GM12878 (cell line): ENCODE measurements around the gene BMP2K. TPM values are rescaled to one million over a fixed set of nuclear protein-coding genes. Genes with fewer than 3 reads are reported as not detected.

Experiments
- ATAC-seq: fragments of 200-7000 bp; cut with Tn5 transposase; 3 replicates; pipeline ENCODE4 v1.9.1; 2020; ENCODE audit warnings: mild to moderate bottlenecking, moderate library complexity
- BruUV-seq: library from RNA; stranded (reverse); fragments of 400-500 nt; replicated peaks from 2 replicates; lab custom pipeline; 2021; lab: Mats Ljungman, UMichigan
- CTCF ChIA-PET: fragments of 300-600 bp; sonication (Branson Sonifier 250); formaldehyde crosslinking; extraction: SDS; loops from one replicate; lab custom pipeline; 2021; ENCODE audit warnings: inconsistent platforms; lab: Yijun Ruan, JAX
- POLR2A ChIA-PET: fragments of 350-600 bp; formaldehyde crosslinking; extraction: SDS; loops from one replicate; lab custom pipeline; 2021; ENCODE audit warnings: inconsistent platforms; lab: Charles Lee
- RAD21 ChIA-PET: fragments of 300-600 bp; sonication (Branson Sonifier 250); formaldehyde crosslinking; loops from one replicate; lab custom pipeline; 2023; ENCODE audit warnings: antibody characterized with exemption; ENCODE audit not compliant: unreplicated experiment; lab: Charles Lee
- SMC1A ChIA-PET: fragments of 300-600 bp; sonication (Branson Sonifier 250); formaldehyde crosslinking; loops from one replicate; lab custom pipeline; 2023; ENCODE audit not compliant: unreplicated experiment, uncharacterized antibody; lab: Charles Lee
- DNase-seq: peaks from one replicate; pipeline ENCODE4 v3.0.0-alpha.2; 2011; ENCODE audit warnings: low read depth, low spot score
- FAIRE-seq: peaks from 3 replicates; lab custom pipeline; 2011; peaks lifted over from hg19 to GRCh38; lab: Jason Lieb, UNC
- H2AFZ ChIP-seq: 2 replicates; pipeline ENCODE4 v1.6.0; 2011; ENCODE audit warnings: low read depth, low read length, control low read depth; ENCODE audit not compliant: control insufficient read depth
- H3K27ac ChIP-seq: 2 replicates; pipeline ENCODE4 v1.5.1; 2011; ENCODE audit warnings: control low read depth; ENCODE audit not compliant: control insufficient read depth, insufficient read depth
- H3K27me3 ChIP-seq, 2 experiments: replicated peaks in 1 of 2; 2 replicates each; pipeline versions ENCODE4 v1.6.0 to v1.6.1; 2011; ENCODE audit warnings: low read length in 1 of 2; ENCODE audit not compliant: control insufficient read depth in 2 of 2, insufficient read depth in 2 of 2
- H3K36me3 ChIP-seq, 2 experiments: 2 replicates each; pipeline ENCODE4 v1.5.1; 2011; ENCODE audit warnings: low read length in 1 of 2; ENCODE audit not compliant: control insufficient read depth in 2 of 2, insufficient read depth in 2 of 2
- H3K4me1 ChIP-seq: 2 replicates; pipeline ENCODE4 v1.6.1; 2011; ENCODE audit warnings: mild to moderate bottlenecking, low read length, moderate library complexity, mixed read lengths; ENCODE audit not compliant: control insufficient read depth, insufficient read depth
- H3K4me2 ChIP-seq: 2 replicates; pipeline ENCODE4 v1.6.0; 2011; ENCODE audit warnings: control low read depth; ENCODE audit not compliant: control insufficient read depth, insufficient read depth
- H3K4me3 ChIP-seq: fragments of 200-600 bp; sonication (generic); 2 replicates; pipeline ENCODE4 v1.5.1; 2016
- H3K79me2 ChIP-seq: 2 replicates; pipeline ENCODE4 v1.6.0; 2011; ENCODE audit warnings: low read length; ENCODE audit not compliant: control insufficient read depth, insufficient read depth
- H3K9ac ChIP-seq: 2 replicates; pipeline ENCODE4 v1.8.0; 2011; ENCODE audit warnings: low read length, control low read depth, mixed read lengths; ENCODE audit not compliant: control insufficient read depth, insufficient read depth
- H3K9me3 ChIP-seq: replicated peaks from 3 replicates; pipeline ENCODE4 v1.5.1; 2011; ENCODE audit warnings: mild to moderate bottlenecking, low read length; ENCODE audit not compliant: control insufficient read depth, insufficient read depth
- H4K20me1 ChIP-seq: 2 replicates; pipeline ENCODE4 v1.6.0; 2011; ENCODE audit not compliant: control insufficient read depth, insufficient read depth
- CBX3 ChIP-seq: fragments of 200-600 bp; sonication (generic); IDR thresholded peaks from 2 replicates; pipeline ENCODE4 v1.6.1; 2016; ENCODE audit warnings: low read depth, borderline replicate concordance
- KDM1A ChIP-seq: fragments of 200-600 bp; sonication (generic); IDR thresholded peaks from 2 replicates; pipeline ENCODE4 v1.6.1; 2016; ENCODE audit warnings: borderline replicate concordance
- PAX8 ChIP-seq: fragments of 450-650 bp; IDR thresholded peaks from 2 replicates; pipeline ENCODE4 v1.6.1; 2017; ENCODE audit warnings: mild to moderate bottlenecking, moderate library complexity
- POLR2AphosphoS5 ChIP-seq: IDR thresholded peaks from 2 replicates; pipeline ENCODE4 v1.6.1; 2011; ENCODE audit warnings: mild to moderate bottlenecking, low read length, inconsistent platforms
- RB1 ChIP-seq: fragments of 450-650 bp; formaldehyde crosslinking; IDR thresholded peaks from 2 replicates; pipeline ENCODE4 v1.6.1; 2017; ENCODE audit warnings: mild to moderate bottlenecking, borderline replicate concordance
- SMARCA5 ChIP-seq: fragments of 450-650 bp; IDR thresholded peaks from 2 replicates; pipeline ENCODE4 v1.6.1; 2017; ENCODE audit warnings: mild to moderate bottlenecking
- TBL1XR1 ChIP-seq: IDR thresholded peaks from 2 replicates; pipeline ENCODE4 v1.6.1; 2012; ENCODE audit warnings: low read depth, low read length, improper control_type of control experiment
- ZNF384 ChIP-seq: IDR thresholded peaks from 2 replicates; pipeline ENCODE4 v1.6.1; 2012; ENCODE audit warnings: low read depth, mild to moderate bottlenecking, low read length, improper control_type of control experiment, borderline replicate concordance
- WGBS: methylation state at CpG from one replicate; pipeline ENCODE4 v1.1.6; 2016; ENCODE audit warnings: low lambda C conversion rate; ENCODE audit not compliant: insufficient replicate concordance, insufficient coverage; ENCODE audit errors: missing lambda C conversion rate; 5-methylcytosine and 5-hydroxymethylcytosine counted together
- in situ Hi-C: fragments of 300-500 bp; cut with MboI; formaldehyde crosslinking; loops from 9 replicates; pipeline ENCODE4 v1.14.3; 2018; ENCODE audit warnings: mixed read lengths
- intact Hi-C: fragments of 100-400 bp; cut with micrococcal nuclease; formaldehyde crosslinking; loops from one replicate; pipeline ENCODE4 v1.14.2; 2022; ENCODE audit not compliant: unreplicated experiment
- polyA plus RNA-seq, 11 experiments: library from polyadenylated mRNA; depleted of rRNA in 4 of 11; unstranded in 6 of 11; stranded (reverse) in 5 of 11; fragments of >200 nt; fragmentation: Nextera tagmentation in 4 of 11; fragmentation: Illumina TruSeq in 1 of 11; extraction: Ambion mirVana in 4 of 11; extraction: Trizol in 1 of 11; gene quantifications; 1 replicate in 1 of 11; 2 replicates in 10 of 11; pipeline versions ENCODE4 v1.2.1 to v1.2.3, GENCODE V29; 2011 to 2016; ENCODE audit warnings: inconsistent platforms in 2 of 11, missing spikeins in 2 of 11, low read depth in 1 of 11
- total RNA-seq, 4 experiments: library from RNA; depleted of rRNA in 3 of 4; stranded (reverse); fragments of >200 nt in 3 of 4; fragmentation: Illumina TruSeq in 1 of 4; extraction: Trizol in 1 of 4; gene quantifications; 2 replicates each; pipeline versions ENCODE4 v1.2.1 to v1.2.3, GENCODE V29; 2013 to 2021

The BMP2K gene
- total and polyA plus RNA-seq, 10 of the 15 experiments (the other 5 are each of a cell fraction or from before 2014, with no cell fraction given), result 3.3 to 84.6 (median 24.8) TPM

DNA sequence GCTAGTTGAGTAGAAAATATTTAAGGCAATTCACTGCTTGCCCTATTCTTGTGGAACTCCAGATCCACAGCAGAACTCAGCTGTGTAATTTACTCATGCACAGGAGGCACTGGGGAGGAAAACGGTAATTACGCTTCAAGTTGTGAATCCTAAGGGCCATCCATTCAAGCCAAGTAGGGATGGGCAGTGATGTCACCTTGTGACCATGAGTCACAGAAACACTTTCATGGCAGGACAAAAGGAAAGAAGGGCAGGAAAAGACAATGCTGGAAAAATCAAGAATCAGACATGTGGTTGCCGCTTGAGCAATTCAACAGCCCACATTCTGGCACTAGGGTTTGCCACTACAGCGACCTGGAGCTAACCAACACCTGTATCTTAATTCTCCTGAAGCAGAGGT, 161.7 kb downstream of the BMP2K start:
- ChIA-PET CTCF (interaction anchor here (2.1 to 4.1 kb wide), 2 partner anchors 13 to 14 kb away, joined by 7 to 26 read pairs; no protein-coding TSS in a partner anchor), POLR2A (no interaction called here), RAD21 (interaction anchor here (0.7 to 1.3 kb wide), 4 partner anchors 9 to 75 kb away, joined by 3 to 4 read pairs (median 3); no protein-coding TSS in a partner anchor), SMC1A (interaction anchor here (0.8 to 3.5 kb wide), 8 partner anchors 9 to 324 kb away, joined by 3 to 20 read pairs (median 5); no protein-coding TSS in a partner anchor)
- H3K27me3 ChIP-seq, result no peaks in the 10 kb centered on the region
- WGBS, result 98% methylated on average over 4 of the region's 4 CpGs
- H3K79me2 ChIP-seq, result peaks cover 1% of the 10 kb centered on the region
- no peak overlapping the region for H3K4me3 ChIP-seq
- H2AFZ ChIP-seq, result no peak overlapping the region
- H3K4me2 ChIP-seq, result 0 out of 2 replicates have a peak overlapping the region, but pooled peaks have one; percentile 26
- no TSS peak for BruUV-seq
- H3K36me3 ChIP-seq, result no peaks in the 10 kb centered on the region
- no peaks in the 10 kb centered on the region for H4K20me1 ChIP-seq
- DNase-seq, result no peak
- H3K27ac ChIP-seq, result no peak overlapping the region
- H3K9ac ChIP-seq, result no peak overlapping the region
- H3K4me1 ChIP-seq, result no peaks in the 10 kb centered on the region; the same call in 1 of the 2 replicates
- TF ChIP-seq SMARCA5 (no peak), TBL1XR1 (no peak), PAX8 (no peak), ZNF384 (no peak), CBX3 (no peak), KDM1A (no peak), POLR2AphosphoS5 (no peak), RB1 (no peak)
- intact Hi-C loops, result loop anchor here (5.0 kb wide), 1 partner anchor 326 kb away; no protein-coding TSS in a partner anchor
- in situ Hi-C loops, result no loop called here
- FAIRE-seq, result no peak
- H3K9me3 ChIP-seq, result no peaks in the 10 kb centered on the region; the same call in 2 of the 3 replicates
- no peak for ATAC-seq
